MCF 10A (cell line): Measurements from ENCODE around the gene DSPP. TPM values are rescaled to one million over a fixed set of nuclear protein-coding genes. Genes with fewer than 3 reads are reported as not detected.
A peak's percentile ranks its signal among the peaks of the same experiment; 100 is the strongest.
"Not testable (repeated sequence)": the region's sequence is repeated elsewhere in the genome, so short reads cannot be mapped to it uniquely, and the experiment has no call there.

ENCODE experiments used
- BruUV-seq: library from RNA; stranded (reverse); fragments of 400-500 nt; replicated peaks from 2 replicates; lab custom pipeline; 2021; lab: Mats Ljungman, UMichigan
- CTCF ChIA-PET: fragments of 300-600 bp; sonication (Branson Sonifier 250); formaldehyde crosslinking; extraction: SDS; loops from one replicate; lab custom pipeline; 2021; ENCODE audit warnings: antibody characterized with exemption, inconsistent platforms; lab: Yijun Ruan, JAX
- POLR2A ChIA-PET: fragments of 300-600, 350-650 bp; sonication (Branson Sonifier 250); formaldehyde crosslinking; extraction: SDS; loops from one replicate; lab custom pipeline; 2020; ENCODE audit warnings: antibody characterized with exemption, inconsistent platforms; lab: Yijun Ruan, JAX
- DNase-seq: peaks from one replicate; pipeline ENCODE4 v3.0.0-alpha.2; 2018; ENCODE audit not compliant: unreplicated experiment
- H3K27ac Mint-ChIP-seq: one replicate; pipeline ENCODE4 v1.8.0; 2022; ENCODE audit warnings: mild to moderate bottlenecking, low read depth, mixed read lengths; ENCODE audit not compliant: unreplicated experiment
- H3K27me3 Mint-ChIP-seq: one replicate; pipeline ENCODE4 v1.8.0; 2022; ENCODE audit warnings: mixed read lengths; ENCODE audit not compliant: insufficient read depth, unreplicated experiment
- H3K36me3 Mint-ChIP-seq: one replicate; pipeline ENCODE4 v1.8.0; 2022; ENCODE audit warnings: mild to moderate bottlenecking, moderate library complexity, mixed read lengths; ENCODE audit not compliant: insufficient read depth, unreplicated experiment
- H3K4me1 Mint-ChIP-seq: one replicate; pipeline ENCODE4 v1.8.0; 2022; ENCODE audit warnings: mixed read lengths; ENCODE audit not compliant: insufficient read depth, unreplicated experiment
- H3K4me3 Mint-ChIP-seq: one replicate; pipeline ENCODE4 v1.8.0; 2022; ENCODE audit warnings: mild to moderate bottlenecking, moderate library complexity, mixed read lengths; ENCODE audit not compliant: unreplicated experiment
- H3K9me3 Mint-ChIP-seq: one replicate; pipeline ENCODE4 v1.8.0; 2022; ENCODE audit warnings: mixed read lengths; ENCODE audit not compliant: unreplicated experiment
- intact Hi-C: fragments of 100-400 bp; cut with micrococcal nuclease; formaldehyde crosslinking; loops from 2 replicates; pipeline ENCODE4 v1.14.1; 2022
- total RNA-seq: library from RNA; stranded (reverse); gene quantifications from 2 replicates; pipeline ENCODE4 v1.2.3, GENCODE V29; 2022
- TF ChIP-seq, protein P1 (sequence below): fragments of 200-600 bp; IDR thresholded peaks from one replicate; pipeline ENCODE4 v1.8.0; 2022; ENCODE audit warnings: antibody characterized with exemption, mild to moderate bottlenecking; ENCODE audit not compliant: unreplicated experiment

Gene DSPP
- total RNA-seq, 1 experiment from 2014 or later = not detected

DNA sequence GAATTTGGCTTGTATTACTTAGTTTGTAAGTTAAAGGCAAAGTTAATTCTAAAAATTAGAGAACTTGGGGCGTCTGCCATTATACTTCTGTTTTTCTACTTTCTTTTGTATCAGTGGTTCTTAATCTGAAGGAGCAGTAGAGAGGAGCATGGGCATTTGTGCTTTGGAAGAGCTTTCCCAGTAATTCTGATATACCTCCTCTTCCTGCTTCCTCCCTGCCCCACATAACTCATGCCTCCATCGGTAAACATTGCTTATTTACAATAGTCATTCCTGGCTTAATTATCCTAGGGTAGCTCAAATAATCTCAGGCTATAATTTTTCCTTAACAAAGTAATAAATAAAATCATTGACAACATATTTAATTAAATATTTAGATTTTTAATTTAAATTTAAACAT lies 42.1 kb upstream of the DSPP start:
- DNase-seq = no peak
- CTCF ChIA-PET = interaction anchor here (1.0 to 1.6 kb wide), 2 partner anchors 22 to 283 kb away, joined by 5 to 7 read pairs; no protein-coding TSS in a partner anchor
- intact Hi-C loops = no loop called here
- TF ChIP-seq, protein P1, sequence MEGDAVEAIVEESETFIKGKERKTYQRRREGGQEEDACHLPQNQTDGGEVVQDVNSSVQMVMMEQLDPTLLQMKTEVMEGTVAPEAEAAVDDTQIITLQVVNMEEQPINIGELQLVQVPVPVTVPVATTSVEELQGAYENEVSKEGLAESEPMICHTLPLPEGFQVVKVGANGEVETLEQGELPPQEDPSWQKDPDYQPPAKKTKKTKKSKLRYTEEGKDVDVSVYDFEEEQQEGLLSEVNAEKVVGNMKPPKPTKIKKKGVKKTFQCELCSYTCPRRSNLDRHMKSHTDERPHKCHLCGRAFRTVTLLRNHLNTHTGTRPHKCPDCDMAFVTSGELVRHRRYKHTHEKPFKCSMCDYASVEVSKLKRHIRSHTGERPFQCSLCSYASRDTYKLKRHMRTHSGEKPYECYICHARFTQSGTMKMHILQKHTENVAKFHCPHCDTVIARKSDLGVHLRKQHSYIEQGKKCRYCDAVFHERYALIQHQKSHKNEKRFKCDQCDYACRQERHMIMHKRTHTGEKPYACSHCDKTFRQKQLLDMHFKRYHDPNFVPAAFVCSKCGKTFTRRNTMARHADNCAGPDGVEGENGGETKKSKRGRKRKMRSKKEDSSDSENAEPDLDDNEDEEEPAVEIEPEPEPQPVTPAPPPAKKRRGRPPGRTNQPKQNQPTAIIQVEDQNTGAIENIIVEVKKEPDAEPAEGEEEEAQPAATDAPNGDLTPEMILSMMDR = no peak
- Mint-ChIP-seq H3K27me3 (no peaks in the 10 kb centered on the region), H3K9me3 (no peaks in the 10 kb centered on the region), H3K4me3 (no peak overlapping the region), H3K27ac (no peak overlapping the region), H3K4me1 (no peaks in the 10 kb centered on the region), H3K36me3 (no peaks in the 10 kb centered on the region)
- no TSS peak for BruUV-seq
- POLR2A ChIA-PET = interaction anchor here (1.1 to 2.9 kb wide), 3 partner anchors 10 to 442 kb away, joined by 3 to 13 read pairs (median 5); no protein-coding TSS in a partner anchor

DNA sequence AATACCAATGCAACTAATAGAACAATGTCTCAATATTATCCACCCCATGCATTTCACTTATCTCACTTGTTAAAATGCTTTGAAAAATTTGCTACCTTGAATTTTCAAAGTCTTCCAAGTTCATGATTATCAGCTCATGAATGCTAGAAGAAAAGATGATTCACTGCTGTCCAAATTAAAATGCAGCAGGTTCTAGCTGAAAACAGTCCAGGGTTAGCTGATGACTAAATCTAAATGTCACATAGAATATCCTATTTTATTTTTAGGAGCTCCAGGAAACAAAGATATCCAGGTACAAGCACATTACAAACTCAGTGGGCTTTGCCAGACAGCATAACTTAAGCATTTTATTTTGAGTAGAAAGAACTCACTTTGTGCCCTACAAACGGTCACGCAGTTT lies 41.1 kb upstream of the DSPP start:
- H3K27me3 Mint-ChIP-seq = no peaks in the 10 kb centered on the region
- intact Hi-C loops = no loop called here
- ChIA-PET POLR2A (interaction anchor here (0.9 to 2.9 kb wide), 4 partner anchors 11 to 442 kb away, joined by 3 to 13 read pairs (median 4); no protein-coding TSS in a partner anchor), CTCF (interaction anchor here (1.6 kb wide), 1 partner anchor 23 kb away, joined by 7 read pairs; no protein-coding TSS in a partner anchor)
- H3K4me3 Mint-ChIP-seq = no peak overlapping the region
- H3K36me3 Mint-ChIP-seq = no peaks in the 10 kb centered on the region
- DNase-seq = no peak
- H3K9me3 Mint-ChIP-seq = no peaks in the 10 kb centered on the region
- TF ChIP-seq, protein P1 = no peak
- H3K4me1 Mint-ChIP-seq = no peaks in the 10 kb centered on the region
- H3K27ac Mint-ChIP-seq = no peak overlapping the region
- no TSS peak for BruUV-seq

DNA sequence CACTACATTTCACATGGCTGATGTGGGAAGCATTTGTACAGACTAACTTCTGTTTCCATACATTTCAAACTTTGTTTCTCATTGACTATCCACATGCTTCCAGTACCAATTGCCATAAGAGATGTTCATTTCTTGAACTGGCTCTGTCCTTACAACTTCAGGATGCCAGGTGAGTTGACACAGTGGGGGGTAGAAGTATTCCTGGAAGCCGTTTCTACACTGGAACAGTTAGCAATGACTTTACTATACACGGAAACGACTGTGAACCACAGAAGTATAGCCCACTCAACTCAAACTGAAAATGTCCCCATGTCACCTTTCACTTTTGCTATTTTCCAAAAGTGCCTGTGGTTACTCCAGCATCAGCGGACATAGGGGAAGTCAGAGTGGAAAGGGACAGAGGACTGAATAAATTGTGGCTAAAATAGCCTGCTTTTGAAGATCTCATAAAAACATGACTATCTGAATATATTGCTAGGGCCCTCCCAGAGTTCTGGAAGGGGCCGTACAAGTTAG lies 38.0 kb upstream of the DSPP start:
- Mint-ChIP-seq H3K4me3 (no peak overlapping the region), H3K4me1 (peaks cover 14% of the 10 kb centered on the region), H3K27me3 (no peaks in the 10 kb centered on the region), H3K36me3 (no peaks in the 10 kb centered on the region), H3K27ac (no peak overlapping the region), H3K9me3 (no peaks in the 10 kb centered on the region)
- ChIA-PET CTCF (interaction anchor here (1.5 kb wide), 1 partner anchor 279 kb away, joined by 6 read pairs; no protein-coding TSS in a partner anchor), POLR2A (interaction anchor here (0.9 kb wide), 1 partner anchor 14 kb away, joined by 3 read pairs; no protein-coding TSS in a partner anchor)
- BruUV-seq = no TSS peak
- intact Hi-C loops = no loop called here
- TF ChIP-seq, protein P1 = no peak
- no peak for DNase-seq

DNA sequence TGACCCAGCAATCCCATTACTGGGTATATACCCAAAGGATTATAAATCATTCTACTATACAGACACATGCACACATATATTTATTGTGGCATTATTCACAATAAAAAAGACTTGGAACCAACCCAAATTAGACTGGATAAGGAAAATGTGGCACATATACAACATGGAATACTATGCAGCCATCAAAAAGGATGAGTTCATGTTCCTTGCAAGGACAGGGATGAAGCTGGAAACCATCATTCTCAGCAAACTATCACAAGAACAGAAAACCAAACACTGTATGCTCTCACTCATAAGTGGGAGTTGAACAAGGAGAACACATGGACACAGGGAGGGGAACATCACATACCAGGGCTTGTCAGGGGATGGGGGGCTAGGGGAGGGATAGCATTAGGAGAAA lies 34.0 kb upstream of the DSPP start:
- H3K4me3 Mint-ChIP-seq, DNase-seq, intact Hi-C loops, H3K27me3 Mint-ChIP-seq, BruUV-seq, H3K36me3 Mint-ChIP-seq, CTCF ChIA-PET, H3K9me3 Mint-ChIP-seq: not testable (repeated sequence)
- POLR2A ChIA-PET = interaction anchor here (0.9 kb wide), 1 partner anchor 49 kb away, joined by 3 read pairs; no protein-coding TSS in a partner anchor
- peak overlapping the region; percentile 71 for H3K27ac Mint-ChIP-seq
- peaks cover 21% of the 10 kb centered on the region for H3K4me1 Mint-ChIP-seq
